NCI-H748 treated with DMSO at 0.1 percent for 48 hours (cell line): ENCODE results near the gene RDH13.
"Not testable (repeated sequence)": the region's sequence is repeated elsewhere in the genome, so short reads cannot be mapped to it uniquely, and the experiment has no call there.

Experiments used
- DNase-seq: peaks from one replicate; lab custom pipeline; 2025; lab: John Stamatoyannopoulos, UW

RDH13 gene

GRCh38 chr19:55014714-55015113, 48.2 kb downstream of the RDH13 start:
- no peak for DNase-seq

- no peak for DNase-seq
Measured at GRCh38 chr19:55013596-55013995, 49.4 kb downstream of the RDH13 start.

- no peak for DNase-seq
Measured at GRCh38 chr19:55012306-55012705, 50.6 kb downstream of the RDH13 start.

- not testable (repeated sequence) for DNase-seq
Measured at GRCh38 chr19:55010561-55010960, 52.4 kb downstream of the RDH13 start.

GRCh38 chr19:55008781-55009180, 54.2 kb downstream of the RDH13 start:
- DNase-seq: not testable (repeated sequence)

GRCh38 chr19:55008189-55008588, 54.8 kb downstream of the RDH13 start:
- DNase-seq: not testable (repeated sequence)

- DNase-seq: not testable (repeated sequence)
Measured at GRCh38 chr19:55007537-55007936, 55.4 kb downstream of the RDH13 start.

GRCh38 chr19:55006795-55007194, 56.2 kb downstream of the RDH13 start:
- DNase-seq: not testable (repeated sequence)

GRCh38 chr19:55005684-55006488, 57.1 kb downstream of the RDH13 start:
- DNase-seq: peak; percentile 97

GRCh38 chr19:55000761-55001160, 62.2 kb downstream of the RDH13 start:
- no peak for DNase-seq

- not testable (repeated sequence) for DNase-seq
Measured at GRCh38 chr19:54998751-54999239, 64.2 kb downstream of the RDH13 start.

- DNase-seq: no peak
Measured at GRCh38 chr19:54995561-54995960, 67.4 kb downstream of the RDH13 start.
